ENCODE measurements around the gene GGN. TPM values are rescaled to one million over a fixed set of nuclear protein-coding genes. Genes with fewer than 3 reads are reported as not detected.

The GGN gene
- polyA plus RNA-seq, 1 of the 3 experiments (the other 2 are of a cell fraction), result 0.48 TPM

- Histone ChIP-seq H3K79me2 (ENCODE audit: insufficient read depth) (peaks cover 18% of the 10 kb centered on the region), H3K27ac (ENCODE audit: low read depth in 2 of 2, low read length in 1 of 2) (no peak overlapping the region), H3K4me2 (no peak overlapping the region), H2AFZ (ENCODE audit: low read depth) (no peak overlapping the region), H3K9ac (no peak overlapping the region), H3K9me2 (no peaks in the 10 kb centered on the region), H4K20me1 (ENCODE audit: insufficient read depth) (0 out of 2 replicates have a peak, but pooled peaks cover 5% of the 10 kb centered on the region), H3K36me3 (replicated peaks in 1 of 2; ENCODE audit: control insufficient read depth in 1 of 2, insufficient read depth in 2 of 2, low read length in 1 of 2) (peaks cover 10 to 35% of the 10 kb centered on the region in 2 experiments), H3K4me3 (ENCODE audit: low read depth in 2 of 2, low read length in 1 of 2) (no peak overlapping the region), H3K27me3 (ENCODE audit: insufficient read depth) (no peaks in the 10 kb centered on the region), H3K9me3 (no peaks in the 10 kb centered on the region), H3F3A (replicated peaks; ENCODE audit: insufficient read depth) (peaks cover 18% of the 10 kb centered on the region), H3K4me1 (ENCODE audit: control insufficient read depth in 1 of 2, insufficient read depth in 2 of 2, low read depth in 1 of 2, low read length in 1 of 2) (peaks cover 4 to 13% of the 10 kb centered on the region in 2 experiments; a peak in 2 of 4 replicates)
- TF ChIP-seq RAD21 (IDR thresholded peaks at IDR 0.05; ENCODE audit: low read length) (no peak), POLR2AphosphoS5 (IDR thresholded peaks at IDR 0.05; ENCODE audit: low read depth, low read length) (no peak), EZH2phosphoT487 (IDR thresholded peaks at IDR 0.05; ENCODE audit: borderline replicate concordance, low read depth) (no peak), SMC3 (IDR thresholded peaks at IDR 0.05; ENCODE audit: low read depth, low read length) (no peak), SIN3A (IDR thresholded peaks at IDR 0.05; ENCODE audit: borderline replicate concordance, low read depth, low read length) (no peak)
- WGBS (ENCODE audit: low lambda C conversion rate), result 97% methylated on average over 39 of the region's 40 CpGs
- ChIA-PET CTCF (no interaction called here), POLR2A (interaction anchor here (0.9 to 1.5 kb wide), 2 partner anchors 10 to 12 kb away, joined by 3 to 6 read pairs; partner anchors contain the start of gene PSMD8)
- peak; percentile 34 for DNase-seq
Observed at GRCh38 chr19:38385804-38386257, 2.0 kb downstream of the GGN start.

GRCh38 chr19:38385057-38385803, 2.6 kb downstream of the GGN start:
- 99% methylated on average over 37 of the region's 40 CpGs for WGBS (ENCODE audit: low lambda C conversion rate)

More at GRCh38 chr19:38385057-38385803, 2.6 kb downstream of the GGN start:
- Histone ChIP-seq H2AFZ (ENCODE audit: low read depth) (no peak overlapping the region), H3K79me2 (ENCODE audit: insufficient read depth) (peaks cover 13% of the 10 kb centered on the region), H3K4me2 (no peak overlapping the region), H4K20me1 (ENCODE audit: insufficient read depth) (0 out of 2 replicates have a peak, but pooled peaks cover 5% of the 10 kb centered on the region), H3K9me2 (no peaks in the 10 kb centered on the region), H3K27ac (ENCODE audit: low read depth in 2 of 2, low read length in 1 of 2) (no peak overlapping the region), H3K27me3 (ENCODE audit: insufficient read depth) (no peaks in the 10 kb centered on the region), H3K9ac (no peak overlapping the region), H3K4me1 (ENCODE audit: control insufficient read depth in 1 of 2, insufficient read depth in 2 of 2, low read depth in 1 of 2, low read length in 1 of 2) (peaks cover 1 to 11% of the 10 kb centered on the region in 2 experiments; a peak in 1 of 4 replicates), H3K4me3 (ENCODE audit: low read depth in 2 of 2, low read length in 1 of 2) (no peak overlapping the region; a peak in 1 of 4 replicates), H3K9me3 (no peaks in the 10 kb centered on the region), H3F3A (replicated peaks; ENCODE audit: insufficient read depth) (peaks cover 18% of the 10 kb centered on the region), H3K36me3 (replicated peaks in 1 of 2; ENCODE audit: control insufficient read depth in 1 of 2, insufficient read depth in 2 of 2, low read length in 1 of 2) (peaks cover 8 to 37% of the 10 kb centered on the region in 2 experiments)
- ChIA-PET POLR2A (interaction anchor here (0.9 to 1.5 kb wide), 2 partner anchors 9 to 11 kb away, joined by 3 to 6 read pairs; partner anchors contain the start of gene PSMD8), CTCF (interaction anchor here (1.5 to 1.8 kb wide), 2 partner anchors 9 to 152 kb away, joined by 4 to 8 read pairs; no protein-coding TSS in a partner anchor)
- TF ChIP-seq PBX3 (IDR thresholded peaks at IDR 0.05) (no peak), POLR2AphosphoS5 (IDR thresholded peaks at IDR 0.05; ENCODE audit: low read depth, low read length) (peak; percentile 25; the same call in 1 of the 2 replicates), SIN3A (IDR thresholded peaks at IDR 0.05; ENCODE audit: borderline replicate concordance, low read depth, low read length) (no peak), TCF12 (IDR thresholded peaks at IDR 0.05) (no peak), JUND (IDR thresholded peaks at IDR 0.05) (no peak), RCOR1 (IDR thresholded peaks at IDR 0.05; ENCODE audit: low read length) (no peak), SMC3 (IDR thresholded peaks at IDR 0.05; ENCODE audit: low read depth, low read length) (no peak), MAX (IDR thresholded peaks at IDR 0.05; ENCODE audit: low read depth) (no peak)
- no peak for DNase-seq

Measured in SK-N-SH (cell line).